Loucy (cell line): ENCODE measurements around the gene EPHB1.
"Not testable (repeated sequence)": the region's sequence is repeated elsewhere in the genome, so short reads cannot be mapped to it uniquely, and the experiment has no call there.

Experiments used
- H2AFZ ChIP-seq: fragments of 200-600 bp; sonication (generic); 2 replicates; pipeline ENCODE4 v1.6.0; 2016; ENCODE audit warnings: antibody characterized with exemption, mild to moderate bottlenecking, low read length, moderate library complexity
- H3F3A ChIP-seq: fragments of 200-600 bp; 2 replicates; pipeline ENCODE4 v1.6.0; 2016; ENCODE audit warnings: antibody characterized with exemption, low read depth, mild to moderate bottlenecking
- H3K27me3 ChIP-seq: fragments of 200-600 bp; sonication (generic); 2 replicates; pipeline ENCODE4 v1.6.1; 2014; ENCODE audit warnings: low read length, mild to moderate bottlenecking; ENCODE audit not compliant: insufficient read depth, poor library complexity, severe bottlenecking
- H3K36me3 ChIP-seq: fragments of 200-600 bp; sonication (generic); 2 replicates; pipeline ENCODE4 v1.6.1; 2016; ENCODE audit warnings: low read length; ENCODE audit not compliant: insufficient read depth
- H3K4me1 ChIP-seq: fragments of 200-600 bp; sonication (generic); 2 replicates; pipeline ENCODE4 v1.5.1; 2014; ENCODE audit warnings: low read length, mild to moderate bottlenecking; ENCODE audit not compliant: insufficient read depth, poor library complexity, severe bottlenecking
- H3K4me2 ChIP-seq: fragments of 200-600 bp; sonication (generic); 2 replicates; pipeline ENCODE4 v1.6.0; 2014; ENCODE audit warnings: antibody characterized with exemption, low read length, low read depth, mild to moderate bottlenecking; ENCODE audit not compliant: poor library complexity, severe bottlenecking
- H3K4me3 ChIP-seq: fragments of 200-600 bp; sonication (generic); 2 replicates; pipeline ENCODE4 v1.5.1; 2014; ENCODE audit warnings: low read length, mild to moderate bottlenecking, mixed read lengths; ENCODE audit not compliant: poor library complexity, severe bottlenecking
- H3K79me2 ChIP-seq: fragments of 200-600 bp; sonication (generic); 2 replicates; pipeline ENCODE4 v1.6.1; 2014; ENCODE audit warnings: low read length; ENCODE audit not compliant: insufficient read depth
- H3K9ac ChIP-seq: fragments of 200-600 bp; sonication (generic); 2 replicates; pipeline ENCODE4 v1.6.0; 2014; ENCODE audit warnings: mild to moderate bottlenecking, low read depth, low read length, moderate library complexity; ENCODE audit not compliant: poor library complexity, severe bottlenecking
- H3K9me2 ChIP-seq: fragments of 200-600 bp; sonication (generic); replicated peaks from 2 replicates; pipeline ENCODE4 v1.6.1; 2016; ENCODE audit warnings: low read depth, low read length, mixed read lengths
- H3K9me3 ChIP-seq: fragments of 200-600 bp; sonication (generic); 2 replicates; pipeline ENCODE4 v1.6.1; 2014; ENCODE audit warnings: mild to moderate bottlenecking, antibody characterized with exemption, low read length, low read depth; ENCODE audit not compliant: insufficient read depth
- H4K20me1 ChIP-seq: fragments of 200-600 bp; sonication (generic); 2 replicates; pipeline ENCODE4 v1.6.0; 2014; ENCODE audit warnings: antibody characterized with exemption, low read length, mild to moderate bottlenecking; ENCODE audit not compliant: insufficient read depth, poor library complexity, severe bottlenecking
- CTCF ChIP-seq: fragments of 200-600 bp; sonication (generic); conservative IDR thresholded peaks from 2 replicates; pipeline ENCODE4 v1.5.1; 2014; ENCODE audit warnings: mild to moderate bottlenecking, antibody characterized with exemption, low read length
- EZH2phosphoT487 ChIP-seq: fragments of 200-600 bp; IDR thresholded peaks from 2 replicates; pipeline ENCODE4 v1.6.1; 2018; ENCODE audit warnings: antibody characterized with exemption, mild to moderate bottlenecking, moderate library complexity, borderline replicate concordance

Gene EPHB1

DNA sequence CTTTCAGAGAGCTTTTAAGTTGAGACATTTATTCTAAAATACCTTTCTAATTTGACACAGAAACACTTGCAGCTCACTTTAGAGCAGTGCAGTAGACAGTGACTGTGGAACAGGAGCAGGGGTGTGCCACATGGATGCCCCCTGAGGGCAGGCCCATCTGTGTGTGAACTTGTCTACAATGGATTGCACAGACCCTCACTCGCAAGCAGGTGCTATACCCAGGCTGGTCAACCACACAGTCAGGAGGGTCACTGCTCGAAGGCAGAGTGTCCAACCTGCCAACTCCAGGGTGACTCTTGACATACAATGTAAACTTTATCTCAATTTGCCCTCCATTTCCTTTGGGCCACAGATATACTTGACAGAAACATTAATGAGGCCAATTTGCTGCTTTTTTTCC, 437.2 kb downstream of the EPHB1 start:
- Histone ChIP-seq H3K79me2 (no peaks in the 10 kb centered on the region), H2AFZ (no peak overlapping the region), H3K4me2 (no peak overlapping the region), H3K4me1 (no peaks in the 10 kb centered on the region), H3F3A (no peaks in the 10 kb centered on the region), H3K9ac (no peak overlapping the region), H3K27me3 (no peaks in the 10 kb centered on the region), H3K9me2 (no peaks in the 10 kb centered on the region), H4K20me1 (no peaks in the 10 kb centered on the region), H3K9me3 (no peaks in the 10 kb centered on the region), H3K4me3 (no peak overlapping the region), H3K36me3 (no peaks in the 10 kb centered on the region)
- no peak for TF ChIP-seq CTCF
- TF ChIP-seq EZH2phosphoT487: no peak

DNA sequence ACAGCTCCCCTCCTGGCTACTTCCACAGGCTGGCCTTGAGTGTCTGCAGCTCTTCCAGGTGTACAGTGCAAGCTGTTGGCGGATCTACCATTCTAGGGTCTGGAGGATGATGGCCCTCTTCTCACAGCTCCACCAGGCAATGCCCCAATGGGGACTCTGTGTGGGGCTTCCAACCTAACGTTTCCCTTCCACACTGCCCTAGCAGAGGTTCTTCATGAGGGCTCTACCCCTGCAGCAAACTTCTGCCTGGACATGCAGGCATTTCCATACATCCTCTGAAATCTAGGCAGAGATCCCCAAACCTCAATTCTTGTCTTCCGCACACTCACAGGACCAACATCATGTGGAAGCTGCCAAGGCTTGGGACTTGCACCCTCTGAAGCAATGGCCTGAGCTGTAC, 438.4 kb downstream of the EPHB1 start:
- not testable (repeated sequence) for H4K20me1 ChIP-seq, H3K79me2 ChIP-seq, H3K9me3 ChIP-seq, H3F3A ChIP-seq, H3K4me2 ChIP-seq, H3K9ac ChIP-seq, H3K27me3 ChIP-seq, H3K9me2 ChIP-seq, H2AFZ ChIP-seq, H3K36me3 ChIP-seq, H3K4me3 ChIP-seq, H3K4me1 ChIP-seq

GRCh38 chr3:135235541-135235940, 440.5 kb downstream of the EPHB1 start:
- H3K36me3 ChIP-seq: no peaks in the 10 kb centered on the region
- no peak overlapping the region for H3K9ac ChIP-seq
- H3K9me2 ChIP-seq: no peaks in the 10 kb centered on the region
- H3K27me3 ChIP-seq: no peaks in the 10 kb centered on the region
- no peaks in the 10 kb centered on the region for H4K20me1 ChIP-seq
- H3F3A ChIP-seq: no peaks in the 10 kb centered on the region
- no peak overlapping the region for H3K4me2 ChIP-seq
- no peak overlapping the region for H2AFZ ChIP-seq
- no peak overlapping the region for H3K4me3 ChIP-seq
- no peaks in the 10 kb centered on the region for H3K4me1 ChIP-seq
- H3K9me3 ChIP-seq: no peaks in the 10 kb centered on the region
- TF ChIP-seq EZH2phosphoT487 (no peak), CTCF (no peak)
- H3K79me2 ChIP-seq: no peaks in the 10 kb centered on the region

GRCh38 chr3:135237371-135238143, 442.5 kb downstream of the EPHB1 start:
- no peaks in the 10 kb centered on the region for H3K9me3 ChIP-seq
- H2AFZ ChIP-seq: no peak overlapping the region
- H3K27me3 ChIP-seq: no peaks in the 10 kb centered on the region
- no peak overlapping the region for H3K9ac ChIP-seq
- H3F3A ChIP-seq: no peaks in the 10 kb centered on the region
- H4K20me1 ChIP-seq: no peaks in the 10 kb centered on the region
- H3K79me2 ChIP-seq: no peaks in the 10 kb centered on the region
- no peak for TF ChIP-seq EZH2phosphoT487
- TF ChIP-seq CTCF: no peak
- H3K36me3 ChIP-seq: no peaks in the 10 kb centered on the region
- no peak overlapping the region for H3K4me2 ChIP-seq
- H3K4me1 ChIP-seq: no peaks in the 10 kb centered on the region
- H3K4me3 ChIP-seq: no peak overlapping the region
- no peaks in the 10 kb centered on the region for H3K9me2 ChIP-seq
